HG02885 (cell line): Measurements from ENCODE around the gene HNRNPA2B1.
"Not testable (repeated sequence)": the region's sequence is repeated elsewhere in the genome, so short reads cannot be mapped to it uniquely, and the experiment has no call there.

Experiments used
- ATAC-seq: cut with Tn5 transposase; IDR thresholded peaks from one replicate; pipeline ENCODE4 v1.9.1; 2021; ENCODE audit warnings: mild to moderate bottlenecking; ENCODE audit not compliant: unreplicated experiment, poor library complexity

Gene HNRNPA2B1

GRCh38 chr7:26149391-26149977 lies 51.1 kb downstream of the HNRNPA2B1 start:
- no peak for ATAC-seq

GRCh38 chr7:26148307-26148700 lies 52.2 kb downstream of the HNRNPA2B1 start:
- ATAC-seq: not testable (repeated sequence)

- not testable (repeated sequence) for ATAC-seq
Observed at GRCh38 chr7:26147646-26148306, 52.8 kb downstream of the HNRNPA2B1 start.

- no peak for ATAC-seq
Observed at GRCh38 chr7:26147030-26147429, 53.5 kb downstream of the HNRNPA2B1 start.

- no peak for ATAC-seq
Observed at GRCh38 chr7:26145238-26145637, 55.3 kb downstream of the HNRNPA2B1 start.

GRCh38 chr7:26144184-26145080 lies 56.1 kb downstream of the HNRNPA2B1 start:
- ATAC-seq: no peak

GRCh38 chr7:26143298-26144048 lies 57.1 kb downstream of the HNRNPA2B1 start:
- ATAC-seq: no peak

- no peak for ATAC-seq
Observed at GRCh38 chr7:26141077-26141476, 59.5 kb downstream of the HNRNPA2B1 start.

GRCh38 chr7:26140380-26140779 lies 60.2 kb downstream of the HNRNPA2B1 start:
- no peak for ATAC-seq
